IMR-90 (cell line): ENCODE results near the gene GJA5. TPM values are rescaled to one million over a fixed set of nuclear protein-coding genes. Genes with fewer than 3 reads are reported as not detected.

Experiments used
- ATAC-seq: fragments of 200-7000 bp; cut with Tn5 transposase; 2 replicates; pipeline ENCODE4 v1.9.1; 2020; ENCODE audit warnings: low read depth, mild to moderate bottlenecking, moderate library complexity
- BruUV-seq: library from RNA; stranded (reverse); fragments of 400-500 nt; replicated peaks from 2 replicates; lab custom pipeline; 2021; lab: Mats Ljungman, UMichigan
- CTCF ChIA-PET: fragments of 300-600 bp; formaldehyde crosslinking; extraction: SDS; loops from one replicate; lab custom pipeline; 2021; ENCODE audit warnings: antibody characterized with exemption; lab: Yijun Ruan, JAX
- POLR2A ChIA-PET: fragments of 300-600 bp; sonication (Branson Sonifier 250); formaldehyde crosslinking; loops from one replicate; lab custom pipeline; 2022; ENCODE audit warnings: antibody characterized with exemption; ENCODE audit not compliant: unreplicated experiment; lab: Charles Lee
- DNase-seq: peaks from one replicate; pipeline ENCODE4 v3.0.0; 2013
- H2AFZ ChIP-seq: replicated peaks from 2 replicates; pipeline ENCODE3; 2013; ENCODE audit warnings: low read length, mild to moderate bottlenecking; ENCODE audit not compliant: poor library complexity
- H2AK5ac ChIP-seq: 2 replicates; pipeline ENCODE4 v1.6.1; 2013; ENCODE audit warnings: low read depth, low read length, inconsistent platforms
- H2AK9ac ChIP-seq: replicated peaks from 2 replicates; pipeline ENCODE3; 2013; ENCODE audit warnings: mild to moderate bottlenecking, low read depth, low read length, moderate library complexity; ENCODE audit not compliant: poor library complexity
- H2BK120ac ChIP-seq: 2 replicates; pipeline ENCODE4 v1.6.1; 2013; ENCODE audit warnings: low read depth, low read length, inconsistent platforms
- H2BK15ac ChIP-seq: 3 replicates; pipeline ENCODE4 v1.6.1; 2013; ENCODE audit warnings: low read depth, low read length, inconsistent platforms
- H2BK20ac ChIP-seq: 2 replicates; pipeline ENCODE4 v1.6.1; 2013; ENCODE audit warnings: low read depth, mild to moderate bottlenecking, inconsistent platforms, low read length, moderate library complexity
- H2BK5ac ChIP-seq: 2 replicates; pipeline ENCODE4 v1.6.1; 2013; ENCODE audit warnings: mild to moderate bottlenecking, low read depth, low read length, inconsistent platforms; ENCODE audit not compliant: poor library complexity, severe bottlenecking
- H3K14ac ChIP-seq: replicated peaks from 2 replicates; pipeline ENCODE4 v1.6.1; 2013; ENCODE audit warnings: low read depth, low read length, inconsistent platforms
- H3K18ac ChIP-seq: 2 replicates; pipeline ENCODE4 v1.6.1; 2013; ENCODE audit warnings: low read depth, low read length, control low read depth
- H3K23ac ChIP-seq: 2 replicates; pipeline ENCODE4 v1.6.1; 2013; ENCODE audit warnings: low read depth, low read length, inconsistent platforms
- H3K27ac ChIP-seq: 2 replicates; pipeline ENCODE4 v1.5.1; 2013; ENCODE audit warnings: mild to moderate bottlenecking, control low read depth, low read length; ENCODE audit not compliant: insufficient read depth
- H3K27me3 ChIP-seq: 2 replicates; pipeline ENCODE4 v1.6.1; 2013; ENCODE audit warnings: low read length; ENCODE audit not compliant: control insufficient read depth, insufficient read depth
- H3K36me3 ChIP-seq: 2 replicates; pipeline ENCODE4 v1.6.1; 2013; ENCODE audit warnings: low read length, mixed read lengths; ENCODE audit not compliant: control insufficient read depth, insufficient read depth
- H3K4ac ChIP-seq: 2 replicates; pipeline ENCODE4 v1.6.1; 2013; ENCODE audit warnings: low read depth, low read length, inconsistent platforms
- H3K4me1 ChIP-seq: 2 replicates; pipeline ENCODE4 v1.6.1; 2013; ENCODE audit warnings: low read length, mixed read lengths; ENCODE audit not compliant: control insufficient read depth, insufficient read depth
- H3K4me2 ChIP-seq: 2 replicates; pipeline ENCODE4 v1.6.1; 2013; ENCODE audit warnings: low read depth, mild to moderate bottlenecking, control low read depth, low read length, moderate library complexity
- H3K4me3 ChIP-seq: 2 replicates; pipeline ENCODE4 v1.5.1; 2013; ENCODE audit warnings: low read depth, mild to moderate bottlenecking, control low read depth, low read length, moderate library complexity; ENCODE audit not compliant: insufficient read depth
- H3K56ac ChIP-seq: 2 replicates; pipeline ENCODE4 v1.6.1; 2013; ENCODE audit warnings: low read length, inconsistent platforms; ENCODE audit not compliant: insufficient read depth; ENCODE audit errors: extremely low read depth
- H3K79me1 ChIP-seq, 2 experiments: 2 replicates each; pipeline ENCODE4 v1.6.1; 2013; ENCODE audit warnings: low read length in 2 of 2, inconsistent platforms in 1 of 2, low read depth in 1 of 2
- H3K9ac ChIP-seq: 2 replicates; pipeline ENCODE4 v1.6.1; 2013; ENCODE audit warnings: low read depth, low read length, control low read depth
- H3K9me1 ChIP-seq: 2 replicates; pipeline ENCODE4 v1.6.1; 2013; ENCODE audit warnings: low read length, inconsistent platforms; ENCODE audit not compliant: insufficient read depth
- H3K9me3 ChIP-seq: 2 replicates; pipeline ENCODE4 v1.6.1; 2013; ENCODE audit warnings: low read length; ENCODE audit not compliant: control insufficient read depth, insufficient read depth
- H4K20me1 ChIP-seq: 2 replicates; pipeline ENCODE4 v1.6.1; 2013; ENCODE audit warnings: low read length, inconsistent platforms; ENCODE audit not compliant: insufficient read depth
- H4K5ac ChIP-seq: 2 replicates; pipeline ENCODE4 v1.6.1; 2013; ENCODE audit warnings: mild to moderate bottlenecking, low read depth, low read length, control low read depth
- H4K8ac ChIP-seq, 2 experiments: 2 replicates each; pipeline ENCODE4 v1.6.1; 2013; ENCODE audit warnings: low read depth in 2 of 2, low read length in 2 of 2, control low read depth in 1 of 2, inconsistent platforms in 1 of 2
- H4K91ac ChIP-seq: 2 replicates; pipeline ENCODE4 v1.6.1; 2013; ENCODE audit warnings: low read depth, low read length, inconsistent platforms; ENCODE audit not compliant: insufficient read depth
- BHLHE40 ChIP-seq: fragments of 150-350 bp; IDR thresholded peaks from 2 replicates; pipeline ENCODE4 v1.6.1; 2016; ENCODE audit warnings: mild to moderate bottlenecking, low read depth, low read length
- CEBPB ChIP-seq: IDR thresholded peaks from 2 replicates; pipeline ENCODE4 v1.6.1; 2012; ENCODE audit warnings: low read depth, low read length, improper control_type of control experiment
- CHD1 ChIP-seq: IDR thresholded peaks from 2 replicates; pipeline ENCODE4 v1.6.1; 2012; ENCODE audit warnings: low read depth, low read length, improper control_type of control experiment
- CTCF ChIP-seq: conservative IDR thresholded peaks from 2 replicates; pipeline ENCODE4 v1.5.1; 2012; ENCODE audit warnings: mild to moderate bottlenecking, low read depth, low read length, improper control_type of control experiment
- FOS ChIP-seq: fragments of 150-350 bp; IDR thresholded peaks from 2 replicates; pipeline ENCODE4 v1.6.1; 2016; ENCODE audit warnings: low read depth, low read length
- MAFK ChIP-seq: IDR thresholded peaks from 2 replicates; pipeline ENCODE4 v1.6.1; 2012; ENCODE audit warnings: low read depth, low read length, improper control_type of control experiment
- MAZ ChIP-seq: IDR thresholded peaks from 2 replicates; pipeline ENCODE4 v1.6.1; 2012; ENCODE audit warnings: low read depth, mild to moderate bottlenecking, low read length, improper control_type of control experiment, moderate library complexity, borderline replicate concordance
- MXI1 ChIP-seq: IDR thresholded peaks from 2 replicates; pipeline ENCODE4 v1.6.1; 2012; ENCODE audit warnings: low read depth, mild to moderate bottlenecking, low read length, moderate library complexity, borderline replicate concordance
- NFE2L2 ChIP-seq: fragments of 150-350 bp; IDR thresholded peaks from 2 replicates; pipeline ENCODE4 v1.6.1; 2016; ENCODE audit warnings: low read depth, mild to moderate bottlenecking, low read length
- POLR2A ChIP-seq: IDR thresholded peaks from 2 replicates; pipeline ENCODE4 v1.6.1; 2012; ENCODE audit warnings: mild to moderate bottlenecking, low read depth, low read length
- RAD21 ChIP-seq: IDR thresholded peaks from 2 replicates; pipeline ENCODE4 v1.6.1; 2012; ENCODE audit warnings: low read length, improper control_type of control experiment
- RCOR1 ChIP-seq: IDR thresholded peaks from 2 replicates; pipeline ENCODE4 v1.6.1; 2012; ENCODE audit warnings: mild to moderate bottlenecking, low read length, improper control_type of control experiment; ENCODE audit not compliant: insufficient replicate concordance
- RFX5 ChIP-seq: IDR thresholded peaks from 2 replicates; pipeline ENCODE4 v1.8.0; 2012; ENCODE audit warnings: low read depth, mild to moderate bottlenecking, low read length, moderate library complexity
- SMC3 ChIP-seq: fragments of 150-350 bp; IDR thresholded peaks from 2 replicates; pipeline ENCODE4 v1.6.1; 2016; ENCODE audit warnings: low read depth, mild to moderate bottlenecking, antibody characterized with exemption, low read length, moderate library complexity
- USF2 ChIP-seq: fragments of 150-350 bp; IDR thresholded peaks from 2 replicates; pipeline ENCODE4 v1.6.1; 2017; ENCODE audit warnings: mild to moderate bottlenecking, antibody characterized with exemption, low read length, low read depth
- WGBS, 2 experiments: methylation state at CpG; one replicate each; pipeline versions ENCODE4 v1.1.5 to v1.1.7; 2013; ENCODE audit warnings: missing lambda C conversion rate in 2 of 2; ENCODE audit not compliant: insufficient read length in 1 of 2; ENCODE audit errors: extremely low coverage in 2 of 2; 5-methylcytosine and 5-hydroxymethylcytosine counted together
- dilution Hi-C: fragments of 300-500 bp; cut with HindIII; formaldehyde crosslinking; loops from one replicate; pipeline ENCODE4 v1.14.3; 2018; ENCODE audit warnings: low sequenced_read_pairs; ENCODE audit not compliant: unreplicated experiment
- in situ Hi-C: fragments of 300-500 bp; cut with MboI; formaldehyde crosslinking; loops from 3 replicates; pipeline ENCODE4 v1.14.3; 2019; ENCODE audit warnings: low sequenced_read_pairs, inconsistent platforms, mixed read lengths
- intact Hi-C: fragments of 100-400 bp; cut with micrococcal nuclease; formaldehyde crosslinking; loops from 2 replicates; pipeline ENCODE4 v1.10.0; 2022
- polyA plus RNA-seq, 3 experiments: library from polyadenylated mRNA; depleted of rRNA; stranded (reverse); fragments of >200 nt; gene quantifications; 2 replicates each; pipeline ENCODE4 v1.2.3, GENCODE V29; 2012; ENCODE audit warnings: low replicate concordance in 1 of 3
- total RNA-seq: library from RNA; depleted of rRNA; stranded (reverse); fragments of >200 nt; gene quantifications from 2 replicates; pipeline ENCODE4 v1.2.3, GENCODE V29; 2012
- TF ChIP-seq, protein P1 (sequence below): fragments of 150-350 bp; IDR thresholded peaks from 2 replicates; pipeline ENCODE4 v1.6.1; 2016; ENCODE audit warnings: low read depth, mild to moderate bottlenecking, low read length, moderate library complexity, borderline replicate concordance

GJA5 gene
- total and polyA plus RNA-seq, 2 of the 4 experiments (the other 2 are of a cell fraction) = not detected

DNA sequence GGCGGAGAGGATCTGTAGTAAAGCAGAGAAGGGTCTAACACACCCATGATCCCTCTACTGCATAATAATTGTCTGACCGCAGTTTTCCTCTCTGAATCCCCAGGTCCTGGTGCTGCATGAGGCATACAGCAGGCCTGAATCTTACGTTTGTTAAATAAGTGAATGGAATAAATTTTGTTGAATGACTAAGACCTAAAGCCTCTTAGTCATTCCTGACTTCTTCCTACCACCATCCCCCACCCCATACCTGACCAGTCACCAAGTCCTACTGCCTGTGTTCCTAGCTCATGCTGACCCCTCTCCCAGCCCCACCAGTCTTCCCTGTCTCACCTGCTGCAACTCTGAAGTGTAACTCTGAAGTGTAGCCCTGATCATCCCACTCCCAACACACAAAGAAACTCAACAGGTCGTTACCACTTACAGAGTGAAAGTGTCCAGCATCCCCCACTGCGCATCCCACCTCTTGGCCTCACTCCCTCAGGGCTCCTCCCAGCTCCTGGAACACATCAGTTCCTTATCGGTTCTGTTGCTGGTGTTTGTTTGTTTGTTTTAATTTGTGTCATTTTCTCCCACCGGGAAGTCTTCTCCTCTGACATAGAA lies 9.7 kb downstream of the GJA5 start:
- no CpG with 5 or more reads among the region's 7 CpGs for WGBS, 2 experiments
- POLR2A ChIA-PET = no interaction called here

More for the DNA sequence above, 9.7 kb downstream of the GJA5 start:
- Histone ChIP-seq H3K18ac (no peak overlapping the region), H3K4ac (no peak overlapping the region), H3K9ac (no peak overlapping the region), H2AFZ (no peak overlapping the region), H3K27ac (no peak overlapping the region), H3K4me2 (no peak overlapping the region), H2AK9ac (no peak overlapping the region), H2BK120ac (no peak overlapping the region), H3K79me1 (no peaks in the 10 kb centered on the region), H3K56ac (no peak overlapping the region), H3K9me1 (no peaks in the 10 kb centered on the region), H2BK20ac (no peak overlapping the region), H4K5ac (no peak overlapping the region), H3K9me3 (no peaks in the 10 kb centered on the region), H4K8ac (no peak overlapping the region), H4K91ac (no peak overlapping the region), H3K4me1 (no peaks in the 10 kb centered on the region), H3K23ac (no peak overlapping the region), H3K36me3 (no peaks in the 10 kb centered on the region), H2BK5ac (no peak overlapping the region), H3K14ac (no peak overlapping the region), H2BK15ac (no peak overlapping the region), H3K4me3 (no peak overlapping the region), H4K20me1 (no peaks in the 10 kb centered on the region), H3K27me3 (no peaks in the 10 kb centered on the region; the same call in 1 of the 2 replicates), H2AK5ac (no peak overlapping the region)
- in situ Hi-C loops (no loop called here), intact Hi-C loops (no loop called here), dilution Hi-C loops (no loop called here)
- CTCF ChIA-PET = no interaction called here
- TF ChIP-seq SMC3 (no peak), RFX5 (no peak), MAZ (no peak), CHD1 (no peak), FOS (no peak), CEBPB (no peak), POLR2A (no peak), MAFK (no peak), NFE2L2 (no peak), USF2 (no peak), CTCF (no peak), RCOR1 (no peak), BHLHE40 (no peak), MXI1 (no peak), RAD21 (no peak)
- TF ChIP-seq, protein P1, sequence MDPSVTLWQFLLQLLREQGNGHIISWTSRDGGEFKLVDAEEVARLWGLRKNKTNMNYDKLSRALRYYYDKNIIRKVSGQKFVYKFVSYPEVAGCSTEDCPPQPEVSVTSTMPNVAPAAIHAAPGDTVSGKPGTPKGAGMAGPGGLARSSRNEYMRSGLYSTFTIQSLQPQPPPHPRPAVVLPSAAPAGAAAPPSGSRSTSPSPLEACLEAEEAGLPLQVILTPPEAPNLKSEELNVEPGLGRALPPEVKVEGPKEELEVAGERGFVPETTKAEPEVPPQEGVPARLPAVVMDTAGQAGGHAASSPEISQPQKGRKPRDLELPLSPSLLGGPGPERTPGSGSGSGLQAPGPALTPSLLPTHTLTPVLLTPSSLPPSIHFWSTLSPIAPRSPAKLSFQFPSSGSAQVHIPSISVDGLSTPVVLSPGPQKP = no peak
- no peak for ATAC-seq
- no TSS peak for BruUV-seq
- DNase-seq = no peak
